NCI-H1436 (cell line): ENCODE results near the gene KCNMB2.

ENCODE experiments used
- DNase-seq: peaks from one replicate; lab custom pipeline; 2025; lab: John Stamatoyannopoulos, UW

The KCNMB2 gene

DNA sequence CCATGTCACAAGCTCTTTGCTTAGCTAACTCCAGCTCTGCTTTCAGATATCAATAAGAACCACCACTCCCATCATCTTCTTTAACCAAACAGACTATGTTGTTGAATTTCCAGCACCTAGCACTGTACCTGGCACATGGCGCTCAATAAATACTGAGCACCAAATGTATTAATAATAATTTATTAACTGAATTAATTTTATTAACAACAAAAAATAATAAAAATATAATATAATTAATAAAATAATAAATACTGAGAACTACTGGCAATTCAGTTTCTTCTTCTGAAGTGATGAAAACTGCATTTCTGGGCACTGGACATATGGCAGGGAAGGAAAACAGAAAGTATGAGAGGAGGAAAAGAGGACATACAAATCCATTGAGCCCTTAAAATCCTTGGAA, 271.5 kb downstream of the KCNMB2 start:
- DNase-seq = no peak

- no peak for DNase-seq
Measured at GRCh38 chr3:178808748-178809147, 272.5 kb downstream of the KCNMB2 start.

GRCh38 chr3:178810181-178810580, 273.9 kb downstream of the KCNMB2 start:
- DNase-seq = no peak

DNA sequence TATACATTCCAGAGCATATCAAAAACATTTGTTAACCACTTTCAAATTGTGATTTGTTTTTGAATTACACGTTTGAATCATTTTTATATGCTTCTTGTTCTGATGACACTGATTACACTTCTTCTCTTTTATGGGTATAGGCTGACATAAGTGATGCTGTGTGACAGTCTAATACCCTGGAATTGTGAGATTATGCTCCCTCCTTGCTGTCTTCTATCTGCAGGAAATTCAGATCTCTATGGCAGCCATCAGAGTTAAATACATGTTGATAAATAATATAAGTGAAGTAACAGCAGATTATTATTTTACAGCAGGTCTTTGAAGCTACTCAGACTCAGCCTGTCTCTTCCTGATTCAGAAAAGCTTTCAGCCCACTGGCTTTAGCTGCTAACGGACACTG, 286.5 kb downstream of the KCNMB2 start:
- DNase-seq = no peak

DNA sequence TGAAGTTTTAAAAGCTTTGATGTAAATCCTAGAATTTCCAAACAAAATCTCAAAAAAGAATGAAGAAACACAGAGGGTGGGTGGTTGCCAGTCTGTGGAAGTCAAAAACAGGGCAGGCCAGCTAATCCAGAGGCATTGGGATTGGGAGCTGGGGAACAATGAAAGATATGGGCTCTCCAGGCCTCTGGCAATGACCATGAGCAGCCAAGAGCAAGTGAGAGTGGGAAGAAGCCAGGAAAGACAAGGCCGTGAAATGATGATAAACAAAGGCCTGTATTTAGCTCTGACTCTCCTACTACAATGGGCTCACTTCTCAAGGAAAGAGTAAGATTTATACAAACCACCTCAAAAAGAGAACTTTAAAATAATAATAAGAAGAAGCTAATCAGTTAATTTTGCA, 286.9 kb downstream of the KCNMB2 start:
- DNase-seq = no peak

DNA sequence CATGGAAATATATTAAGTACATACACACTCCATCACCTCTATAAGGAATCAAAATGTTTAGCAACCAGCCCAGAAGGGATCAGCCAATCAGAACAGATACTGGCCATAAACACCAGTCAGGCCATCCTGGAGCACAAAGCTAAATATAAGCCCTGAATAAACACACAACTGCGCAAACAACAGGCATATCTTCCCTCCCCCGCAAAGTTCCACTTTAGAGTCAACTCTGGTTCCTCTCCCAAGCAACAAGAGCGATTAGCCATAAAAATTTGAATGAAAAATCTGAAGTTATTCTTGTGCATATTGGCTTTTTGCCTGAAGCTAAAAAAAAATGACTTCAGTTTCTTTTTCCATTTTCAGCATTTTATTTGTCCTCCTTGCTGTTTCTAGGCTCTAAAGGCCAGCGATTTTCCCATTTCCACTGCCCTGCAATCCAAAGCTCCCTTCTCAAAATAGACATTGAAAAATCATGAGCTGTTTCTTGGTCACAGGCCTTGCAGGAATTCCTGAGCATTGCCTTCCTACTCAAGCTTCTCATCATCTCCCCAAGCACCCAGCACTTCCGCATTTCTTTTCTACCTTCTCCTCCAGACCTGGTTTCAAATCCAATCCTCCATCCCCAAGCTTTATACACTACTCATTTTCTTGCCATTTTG, 287.5 kb downstream of the KCNMB2 start:
- no peak for DNase-seq

DNA sequence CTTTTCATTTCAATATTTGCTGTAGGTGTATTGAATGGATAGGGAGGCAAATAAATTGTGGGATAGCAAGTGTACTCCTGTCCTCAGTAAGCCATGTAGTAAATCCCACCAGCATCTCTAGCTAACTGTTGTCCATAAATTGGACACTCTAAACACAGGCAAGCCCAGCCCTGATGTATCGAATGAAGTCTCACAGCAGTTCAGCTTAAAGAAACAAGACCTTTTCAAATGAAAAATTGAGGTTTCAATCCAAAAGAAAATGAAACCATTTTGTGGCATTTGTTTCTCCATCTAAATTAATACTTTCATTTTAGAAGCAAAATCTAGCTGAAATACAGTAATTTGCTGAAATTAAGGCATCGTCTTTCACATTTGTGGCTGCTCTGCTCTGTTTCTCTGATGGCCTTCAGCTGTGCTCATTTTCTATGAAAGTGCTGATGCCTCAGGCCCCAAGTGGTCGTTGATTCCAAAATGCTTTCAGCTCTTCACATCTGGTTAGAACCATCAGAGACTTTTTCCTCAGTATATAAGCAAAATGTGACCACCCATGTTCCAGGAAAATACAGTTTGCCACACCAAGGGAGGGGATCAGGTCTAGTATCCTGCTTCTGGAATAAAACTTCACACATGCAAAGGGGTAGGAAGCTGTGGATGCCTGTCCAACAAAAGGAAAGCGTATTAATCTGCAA, 290.3 kb downstream of the KCNMB2 start:
- no peak for DNase-seq

DNA sequence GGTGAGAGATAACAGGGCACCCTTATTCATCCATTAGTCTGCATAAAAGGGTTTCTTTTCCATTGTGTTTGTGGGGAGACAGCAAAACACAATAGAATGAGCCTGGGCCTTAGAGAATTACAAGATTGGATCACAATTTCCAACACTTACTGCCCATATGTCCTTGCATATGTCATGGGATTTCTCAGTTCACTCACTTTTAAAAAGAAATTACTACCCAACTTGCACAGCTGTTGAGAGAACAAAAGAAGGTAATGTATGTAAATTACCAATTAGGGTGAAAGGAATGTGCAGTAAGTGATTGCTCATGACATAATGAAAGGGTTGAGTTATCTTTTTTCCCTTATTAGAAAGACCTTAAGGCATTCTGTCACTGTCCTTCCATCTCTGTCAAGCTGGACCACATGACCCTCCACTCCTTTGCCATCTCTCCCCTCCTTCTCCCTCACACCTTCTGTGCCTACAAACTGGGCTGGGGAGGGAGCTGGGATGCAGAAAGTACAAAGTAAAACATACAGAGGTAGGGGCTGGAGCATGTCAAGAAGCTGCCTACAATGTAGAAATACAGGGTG, 291.1 kb downstream of the KCNMB2 start:
- DNase-seq = no peak

DNA sequence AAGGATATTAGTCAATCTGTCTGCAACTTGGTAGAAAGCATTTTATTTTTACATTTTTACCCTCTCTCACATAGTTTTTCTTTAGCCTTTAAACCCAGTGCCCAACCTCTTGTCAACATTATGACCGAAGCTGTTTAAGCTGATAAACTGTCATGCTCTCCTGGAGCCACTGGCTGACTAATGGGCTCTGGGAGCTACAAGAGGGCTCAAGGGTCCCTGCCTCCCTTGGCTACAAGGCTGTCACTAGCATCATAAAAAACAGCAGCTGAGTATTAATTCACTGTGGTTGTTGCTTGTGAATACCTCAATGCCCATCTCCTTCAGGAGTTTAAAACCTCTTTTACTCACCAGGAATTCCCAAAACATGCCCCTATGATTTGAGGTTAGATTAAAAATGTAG, 297.5 kb downstream of the KCNMB2 start:
- DNase-seq = no peak

GRCh38 chr3:178835033-178835432, 298.8 kb downstream of the KCNMB2 start:
- no peak for DNase-seq

- no peak for DNase-seq
Measured at GRCh38 chr3:178837512-178837911, 301.3 kb downstream of the KCNMB2 start.

DNA sequence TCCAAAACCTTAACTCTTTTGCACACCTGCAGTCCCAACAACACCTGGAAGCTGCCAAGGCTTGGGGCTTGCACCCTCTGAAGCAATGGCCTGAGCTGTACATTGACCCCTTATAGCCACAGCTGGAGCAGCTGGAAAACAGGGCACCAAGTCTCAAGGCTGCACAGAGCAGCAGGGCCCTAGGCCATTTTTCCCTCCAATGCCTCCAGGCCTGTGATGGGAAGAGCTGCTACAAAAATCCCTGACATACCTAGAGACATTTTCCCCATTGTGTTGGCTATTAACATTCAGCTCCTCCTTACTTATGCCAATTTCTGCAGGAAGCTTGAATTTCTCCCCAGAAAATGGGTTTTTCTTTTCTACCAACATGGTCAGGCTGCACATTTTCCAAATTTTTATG, 304.4 kb downstream of the KCNMB2 start:
- no peak for DNase-seq

GRCh38 chr3:178841011-178841410, 304.8 kb downstream of the KCNMB2 start:
- DNase-seq = no peak

DNA sequence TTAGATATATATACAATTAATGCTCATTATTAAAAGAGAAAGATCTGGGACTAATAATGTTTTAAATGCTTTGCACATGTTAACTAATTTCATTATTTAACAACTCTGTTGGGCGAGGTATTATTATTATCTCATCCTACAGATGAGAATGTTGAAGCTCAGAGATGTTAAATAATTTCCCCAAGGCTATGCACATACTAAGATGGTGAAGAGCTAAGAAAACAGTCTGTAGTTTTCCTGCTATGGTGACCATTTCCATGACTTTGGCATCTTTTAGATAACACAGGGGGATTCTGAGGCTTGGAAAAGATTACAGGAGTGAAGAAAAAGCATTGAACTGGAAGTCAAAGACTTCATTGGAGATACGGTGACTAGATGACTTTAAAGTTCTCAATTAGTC, 308.7 kb downstream of the KCNMB2 start:
- no peak for DNase-seq

GRCh38 chr3:178845420-178846118, 309.3 kb downstream of the KCNMB2 start:
- no peak for DNase-seq

GRCh38 chr3:178847190-178847589, 311.0 kb downstream of the KCNMB2 start:
- no peak for DNase-seq

DNA sequence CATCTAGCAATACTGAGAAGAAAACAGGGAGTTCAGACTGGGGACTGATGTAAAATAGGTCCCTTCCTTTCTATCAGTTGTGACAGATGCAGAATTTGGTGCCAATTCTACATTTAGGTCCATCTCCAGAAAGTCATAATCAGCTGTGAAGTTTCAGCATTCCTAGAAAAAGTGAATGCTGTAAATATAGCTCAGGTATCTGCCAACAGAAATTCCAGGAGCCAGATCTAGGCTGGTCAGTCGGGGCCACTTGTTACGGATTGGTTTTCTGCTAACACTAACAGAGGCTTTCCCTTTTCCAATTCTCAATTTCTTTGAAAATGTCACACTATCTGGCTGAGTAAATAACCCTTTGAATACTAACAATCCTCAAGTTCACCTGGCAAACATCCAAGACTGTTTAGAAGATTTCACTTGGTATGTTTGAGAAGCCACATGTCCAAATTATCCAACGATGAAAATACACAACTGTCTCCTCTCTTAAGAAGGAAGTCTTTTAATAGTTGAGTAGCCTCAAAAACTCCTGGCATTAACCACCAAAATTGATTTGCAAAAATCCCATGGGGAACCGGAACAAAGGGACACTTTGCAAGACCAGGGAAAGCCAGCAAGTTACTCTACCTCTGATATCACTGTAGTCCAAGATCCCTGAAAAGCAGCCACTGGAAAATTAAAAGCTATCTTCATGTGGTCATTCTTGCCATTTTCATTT, 313.1 kb downstream of the KCNMB2 start:
- DNase-seq = no peak

- DNase-seq = no peak
Measured at GRCh38 chr3:178850450-178851190, 314.4 kb downstream of the KCNMB2 start.

- DNase-seq = no peak
Measured at GRCh38 chr3:178851564-178851963, 315.3 kb downstream of the KCNMB2 start.

- DNase-seq = no peak
Measured at GRCh38 chr3:178856804-178857203, 320.6 kb downstream of the KCNMB2 start.

- no peak for DNase-seq
Measured at GRCh38 chr3:178859386-178859785, 323.1 kb downstream of the KCNMB2 start.
